Measurements from ENCODE around the gene IL22RA2. TPM values are rescaled to one million over a fixed set of nuclear protein-coding genes. Genes with fewer than 3 reads are reported as not detected.

Gene IL22RA2
- total and polyA plus RNA-seq, 9 of the 15 experiments (the other 6 are each of a cell fraction or from before 2014, with no cell fraction given) = 0.03 TPM; not detected in 8

- TF ChIP-seq ZNF655 (CRISPR knock-in tag; IDR thresholded peaks at IDR 0.05) (no peak), WHSC1 (IDR thresholded peaks at IDR 0.05; ENCODE audit: low read length) (no peak), SMAD1 (IDR thresholded peaks at IDR 0.05; ENCODE audit: low read depth, low read length, partially characterized antibody) (no peak), SMAD2 (IDR thresholded peaks at IDR 0.05; ENCODE audit: low read depth, low read length) (no peak), MAZ (CRISPR knock-in tag; conservative IDR thresholded peaks at IDR 0.05 in 1 of 2, IDR thresholded peaks at IDR 0.05 in 1 of 2) (peak; percentile 61 to 73; a peak in 2 of 4 replicates), HNRNPLL (IDR thresholded peaks at IDR 0.05; ENCODE audit: low read depth, low read length, poor library complexity, severe bottlenecking) (peak; percentile 61), ZNF583 (CRISPR knock-in tag; IDR thresholded peaks at IDR 0.05) (no peak), GATAD2A (IDR thresholded peaks at IDR 0.05) (no peak), MTA1 (IDR thresholded peaks at IDR 0.05; ENCODE audit: borderline replicate concordance) (no peak), SRSF9 (IDR thresholded peaks at IDR 0.05; ENCODE audit: borderline replicate concordance, low read depth, low read length) (no peak), DACH1 (IDR thresholded peaks at IDR 0.05; ENCODE audit: partially characterized antibody) (no peak), SAFB2 (IDR thresholded peaks at IDR 0.05; ENCODE audit: borderline replicate concordance, low read depth, low read length, severe bottlenecking) (no peak), ZNF830 (CRISPR knock-in tag; IDR thresholded peaks at IDR 0.05) (0 out of 2 replicates have a peak, but pooled peaks have one; percentile 71), SAFB (IDR thresholded peaks at IDR 0.05; ENCODE audit: borderline replicate concordance, low read depth, low read length) (0 out of 2 replicates have a peak, but pooled peaks have one; percentile 24), KLF16 (IDR thresholded peaks at IDR 0.05) (no peak), SMARCB1 (IDR thresholded peaks at IDR 0.05; ENCODE audit: insufficient read length, low read depth) (no peak), IRF9 (tag; IDR thresholded peaks at IDR 0.05) (no peak), ETV1 (tag; conservative IDR thresholded peaks at IDR 0.05; ENCODE audit: low read depth) (peak; percentile 64; the same call in 1 of the 2 replicates), CCNT2 (IDR thresholded peaks at IDR 0.05; ENCODE audit: borderline replicate concordance, extremely low read depth, insufficient read length, low read depth, low read length) (peak; percentile 72), SIRT6 (IDR thresholded peaks at IDR 0.05; ENCODE audit: low read depth, low read length) (no peak), STAT5A (IDR thresholded peaks at IDR 0.05; ENCODE audit: borderline replicate concordance, low read length) (no peak), RBFOX2 (IDR thresholded peaks at IDR 0.05; ENCODE audit: low read depth, low read length) (peak; percentile 87), CREM (IDR thresholded peaks at IDR 0.05; ENCODE audit: low read depth) (peak; percentile 97), TFAM (CRISPR knock-in tag; conservative IDR thresholded peaks at IDR 0.05) (no peak), HMGXB4 (CRISPR knock-in tag; IDR thresholded peaks at IDR 0.05) (0 out of 2 replicates have a peak, but pooled peaks have one; percentile 10), KLF13 (tag; IDR thresholded peaks at IDR 0.05; ENCODE audit: borderline replicate concordance, low read depth) (0 out of 2 replicates have a peak, but pooled peaks have one; percentile 45)
Measured at GRCh38 chr6:137218917-137219663, 45.6 kb upstream of the IL22RA2 start, which contains the start of gene IFNGR1 (continued).

All from K562 (cell line).